Gastrocnemius medialis (tissue), 4 donors: ENCODE results near the gene PVR.

Experiments
- CTCF ChIP-seq, 5 experiments: fragments of 450-650 bp in 3 of 5; fragments of 200-600 bp in 2 of 5; sonication (generic) in 2 of 5; IDR thresholded peaks in 4 of 5; conservative IDR thresholded peaks in 1 of 5; 1 replicate in 4 of 5; 2 replicates in 1 of 5; pipeline ENCODE4 v1.5.1; 2016 to 2019; ENCODE audit warnings: antibody characterized with exemption in 5 of 5, mild to moderate bottlenecking in 3 of 5, moderate library complexity in 3 of 5
- POLR2A ChIP-seq, 2 donors: fragments of 450-650 bp; IDR thresholded peaks; one replicate each; pipeline ENCODE4 v1.6.1; 2017; ENCODE audit warnings: antibody characterized with exemption in 2 of 2, mild to moderate bottlenecking in 2 of 2, moderate library complexity in 2 of 2

DNA sequence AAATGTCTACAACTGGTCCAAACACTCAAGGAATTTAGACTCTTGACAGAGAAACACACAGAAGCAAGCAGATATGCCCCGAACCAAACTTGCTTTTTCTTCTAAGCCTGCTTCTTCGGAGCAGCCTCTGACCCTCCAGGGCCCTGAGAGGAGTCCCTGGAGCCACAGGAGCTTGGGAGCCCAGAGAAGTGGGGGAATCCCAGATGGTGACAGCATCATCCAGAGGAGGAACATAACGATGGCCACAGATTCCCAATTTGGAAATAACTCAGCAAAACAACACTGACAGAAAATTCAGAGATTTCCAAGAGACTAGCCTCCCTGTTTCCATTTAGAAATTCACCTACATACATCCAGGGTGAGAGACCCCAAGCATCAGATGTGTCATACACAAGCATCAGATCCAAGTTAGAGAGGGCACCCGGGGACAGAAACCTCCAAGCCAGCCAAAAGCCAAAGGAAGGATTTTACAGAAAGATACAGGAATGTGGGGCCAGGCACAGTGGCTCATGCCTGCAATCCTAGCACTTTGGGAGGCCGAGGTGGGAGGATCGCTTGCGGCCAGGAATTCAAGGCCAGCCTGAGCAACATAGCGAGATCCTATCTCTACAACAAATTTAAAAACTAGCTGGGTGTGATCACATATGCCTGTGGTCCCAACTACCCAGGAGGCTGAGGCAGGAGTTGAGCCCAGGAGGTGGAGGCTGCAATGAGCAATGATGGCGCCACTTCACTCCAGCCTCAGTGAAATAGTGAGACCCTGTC, 2.0 kb upstream of the PVR start:
- TF ChIP-seq CTCF (IDR thresholded peaks at IDR 0.05 in 4 of 5, conservative IDR thresholded peaks at IDR 0.05 in 1 of 5) = no peak
- no peak for TF ChIP-seq POLR2A (IDR thresholded peaks at IDR 0.05)
